ENCODE results near the gene THSD4.

The THSD4 gene

GRCh38 chr15:71079208-71080044, 35.8 kb upstream of the THSD4 start:
- Histone ChIP-seq H2AFZ (ENCODE audit: low read length) (no peak overlapping the region), H3K27me3 (ENCODE audit: insufficient read depth, low read length) (no peaks in the 10 kb centered on the region), H3K9me3 (ENCODE audit: low read length) (no peaks in the 10 kb centered on the region), H3K4me3 (ENCODE audit: low read depth, low read length, poor library complexity, severe bottlenecking) (no peak overlapping the region), H3K9me2 (ENCODE audit: low read depth, low read length) (no peaks in the 10 kb centered on the region), H3F3A (ENCODE audit: insufficient read depth, low read length) (no peaks in the 10 kb centered on the region), H3K27ac (ENCODE audit: low read depth, low read length, poor library complexity, severe bottlenecking) (no peak overlapping the region), H3K4me2 (ENCODE audit: low read length) (no peak overlapping the region), H3K36me3 (ENCODE audit: insufficient read depth, low read length) (no peaks in the 10 kb centered on the region), H4K20me1 (ENCODE audit: insufficient read depth, low read length) (no peaks in the 10 kb centered on the region), H3K79me2 (ENCODE audit: insufficient read depth, low read length) (no peaks in the 10 kb centered on the region), H3K9ac (ENCODE audit: low read length) (no peak overlapping the region), H3K4me1 (ENCODE audit: insufficient read depth, low read length, severe bottlenecking) (no peaks in the 10 kb centered on the region)
- TF ChIP-seq EZH2 (IDR thresholded peaks at IDR 0.05; ENCODE audit: borderline replicate concordance, low read length) = no peak
- no peak for TF ChIP-seq CTCF (IDR thresholded peaks at IDR 0.05; ENCODE audit: low read length)

- H2AFZ ChIP-seq (ENCODE audit: low read length) = no peak overlapping the region
- H3K36me3 ChIP-seq (ENCODE audit: insufficient read depth, low read length) = no peaks in the 10 kb centered on the region
- H3F3A ChIP-seq (ENCODE audit: insufficient read depth, low read length) = no peaks in the 10 kb centered on the region
- H3K27me3 ChIP-seq (ENCODE audit: insufficient read depth, low read length) = no peaks in the 10 kb centered on the region
- H3K4me1 ChIP-seq (ENCODE audit: insufficient read depth, low read length, severe bottlenecking) = no peaks in the 10 kb centered on the region
- no peak overlapping the region for H3K9ac ChIP-seq (ENCODE audit: low read length)
- H3K79me2 ChIP-seq (ENCODE audit: insufficient read depth, low read length) = no peaks in the 10 kb centered on the region
- no peak overlapping the region for H3K27ac ChIP-seq (ENCODE audit: low read depth, low read length, poor library complexity, severe bottlenecking)
- H4K20me1 ChIP-seq (ENCODE audit: insufficient read depth, low read length) = no peaks in the 10 kb centered on the region
- no peak for TF ChIP-seq EZH2 (IDR thresholded peaks at IDR 0.05; ENCODE audit: borderline replicate concordance, low read length)
- H3K9me3 ChIP-seq (ENCODE audit: low read length) = no peaks in the 10 kb centered on the region
- H3K9me2 ChIP-seq (ENCODE audit: low read depth, low read length) = no peaks in the 10 kb centered on the region
- no peak overlapping the region for H3K4me2 ChIP-seq (ENCODE audit: low read length)
- no peak overlapping the region for H3K4me3 ChIP-seq (ENCODE audit: low read depth, low read length, poor library complexity, severe bottlenecking)
Measured at GRCh38 chr15:71080166-71080565, 35.1 kb upstream of the THSD4 start.

GRCh38 chr15:71080705-71081104, 34.6 kb upstream of the THSD4 start:
- no peaks in the 10 kb centered on the region for H3F3A ChIP-seq (ENCODE audit: insufficient read depth, low read length)
- no peak overlapping the region for H3K9ac ChIP-seq (ENCODE audit: low read length)
- H4K20me1 ChIP-seq (ENCODE audit: insufficient read depth, low read length) = no peaks in the 10 kb centered on the region
- no peaks in the 10 kb centered on the region for H3K9me3 ChIP-seq (ENCODE audit: low read length)
- TF ChIP-seq CTCF (IDR thresholded peaks at IDR 0.05; ENCODE audit: low read length) (no peak), EZH2 (IDR thresholded peaks at IDR 0.05; ENCODE audit: borderline replicate concordance, low read length) (no peak)
- H3K4me3 ChIP-seq (ENCODE audit: low read depth, low read length, poor library complexity, severe bottlenecking) = no peak overlapping the region
- no peaks in the 10 kb centered on the region for H3K27me3 ChIP-seq (ENCODE audit: insufficient read depth, low read length)
- no peak overlapping the region for H2AFZ ChIP-seq (ENCODE audit: low read length)
- H3K27ac ChIP-seq (ENCODE audit: low read depth, low read length, poor library complexity, severe bottlenecking) = no peak overlapping the region
- no peaks in the 10 kb centered on the region for H3K79me2 ChIP-seq (ENCODE audit: insufficient read depth, low read length)
- H3K4me1 ChIP-seq (ENCODE audit: insufficient read depth, low read length, severe bottlenecking) = no peaks in the 10 kb centered on the region
- H3K4me2 ChIP-seq (ENCODE audit: low read length) = no peak overlapping the region
- no peaks in the 10 kb centered on the region for H3K36me3 ChIP-seq (ENCODE audit: insufficient read depth, low read length)
- no peaks in the 10 kb centered on the region for H3K9me2 ChIP-seq (ENCODE audit: low read depth, low read length)

- Histone ChIP-seq H3K36me3 (ENCODE audit: insufficient read depth, low read length) (no peaks in the 10 kb centered on the region), H3K27ac (ENCODE audit: low read depth, low read length, poor library complexity, severe bottlenecking) (no peak overlapping the region), H3K9me3 (ENCODE audit: low read length) (no peaks in the 10 kb centered on the region), H3K27me3 (ENCODE audit: insufficient read depth, low read length) (no peaks in the 10 kb centered on the region), H2AFZ (ENCODE audit: low read length) (no peak overlapping the region), H4K20me1 (ENCODE audit: insufficient read depth, low read length) (no peaks in the 10 kb centered on the region), H3F3A (ENCODE audit: insufficient read depth, low read length) (no peaks in the 10 kb centered on the region), H3K4me2 (ENCODE audit: low read length) (no peak overlapping the region), H3K9me2 (ENCODE audit: low read depth, low read length) (no peaks in the 10 kb centered on the region), H3K9ac (ENCODE audit: low read length) (no peak overlapping the region), H3K4me3 (ENCODE audit: low read depth, low read length, poor library complexity, severe bottlenecking) (no peak overlapping the region), H3K4me1 (ENCODE audit: insufficient read depth, low read length, severe bottlenecking) (no peaks in the 10 kb centered on the region), H3K79me2 (ENCODE audit: insufficient read depth, low read length) (no peaks in the 10 kb centered on the region)
- TF ChIP-seq CTCF (IDR thresholded peaks at IDR 0.05; ENCODE audit: low read length) (no peak), EZH2 (IDR thresholded peaks at IDR 0.05; ENCODE audit: borderline replicate concordance, low read length) (no peak)
Measured at GRCh38 chr15:71082803-71083202, 32.5 kb upstream of the THSD4 start.
